ENCODE results near the gene FRMD1. TPM values are rescaled to one million over a fixed set of nuclear protein-coding genes. Genes with fewer than 3 reads are reported as not detected.

FRMD1 gene
- total and polyA plus RNA-seq, 2 of the 8 experiments (the other 6 are each of a cell fraction or from before 2014, with no cell fraction given) = 0.36 TPM; not detected in 1

GRCh38 chr6:168024951-168025510 is 54.0 kb downstream of the FRMD1 start:
- Histone ChIP-seq H3K4ac (replicated peaks; ENCODE audit: insufficient read length, low read depth, low read length) (no peak overlapping the region), H3K79me2 (ENCODE audit: control insufficient read depth in 1 of 2, insufficient read depth in 2 of 2, low read length in 2 of 2) (no peaks in the 10 kb centered on the region), H2BK15ac (ENCODE audit: low read length) (no peak overlapping the region), H3K9me3 (ENCODE audit: insufficient read depth in 2 of 2, low read depth in 1 of 2, low read length in 1 of 2) (no peaks in the 10 kb centered on the region), H4K91ac (replicated peaks; ENCODE audit: insufficient read length, low read length) (no peak overlapping the region), H3K56ac (replicated peaks; ENCODE audit: insufficient read length, low read depth, low read length) (no peak overlapping the region), H3K23ac (ENCODE audit: insufficient read length) (no peak overlapping the region), H2BK120ac (replicated peaks; ENCODE audit: low read depth, low read length) (no peak overlapping the region), H3K4me1 (replicated peaks in 1 of 4; ENCODE audit: control insufficient read depth in 3 of 4, insufficient read depth in 4 of 4, low read length in 3 of 4) (peaks cover 0 to 2% (median 0%) of the 10 kb centered on the region in 4 experiments; a peak in 1 of 7 replicates), H3K4me2 (ENCODE audit: insufficient read depth in 1 of 2, low read depth in 2 of 2, low read length in 2 of 2) (no peak overlapping the region), H3K27ac (ENCODE audit: low read depth, low read length) (no peak overlapping the region), H2AK5ac (ENCODE audit: low read depth, low read length) (no peak overlapping the region), H2BK12ac (ENCODE audit: low read depth, low read length) (no peak overlapping the region; the same call in 1 of the 2 replicates), H2AFZ (ENCODE audit: low read length) (no peak overlapping the region), H3K4me3 (ENCODE audit: extremely low read depth in 1 of 4, insufficient read depth in 2 of 4, low read depth in 3 of 4, low read length in 4 of 4) (no peak overlapping the region), H3K36me3 (ENCODE audit: control insufficient read depth in 2 of 4, insufficient read depth in 4 of 4, low read length in 3 of 4) (no peaks in the 10 kb centered on the region), H3K18ac (ENCODE audit: extremely low read depth, low read length) (no peak overlapping the region), H3K14ac (ENCODE audit: insufficient read length) (no peak overlapping the region), H2BK5ac (ENCODE audit: low read depth, low read length) (no peak overlapping the region), H2BK20ac (ENCODE audit: low read length) (no peak overlapping the region), H3K27me3 (replicated peaks in 1 of 4; ENCODE audit: control insufficient read depth in 3 of 4, extremely low read depth in 1 of 4, insufficient read depth in 3 of 4, low read length in 3 of 4) (no peaks in the 10 kb centered on the region), H3K79me1 (ENCODE audit: low read depth, low read length) (no peaks in the 10 kb centered on the region), H3K9ac (replicated peaks in 1 of 4; ENCODE audit: extremely low read depth in 1 of 4, low read depth in 3 of 4, low read length in 3 of 4) (no peak overlapping the region), H4K20me1 (replicated peaks in 1 of 2; ENCODE audit: control insufficient read depth in 1 of 2, insufficient read depth in 2 of 2, low read length in 2 of 2) (no peaks in the 10 kb centered on the region), H4K5ac (ENCODE audit: insufficient read length, low read depth, low read length) (no peak overlapping the region), H3K23me2 (ENCODE audit: low read depth, low read length) (no peaks in the 10 kb centered on the region), H4K8ac (ENCODE audit: extremely low read depth, insufficient read depth, low read length) (no peak overlapping the region)
- 83% methylated on average over 18 of the region's 18 CpGs; no CpG with 5 or more reads in 1 of the 2 experiments for WGBS, 2 experiments (ENCODE audit: extremely low coverage in 1 of 2, insufficient coverage in 1 of 2, insufficient read length in 1 of 2, insufficient replicate concordance in 2 of 2, low coverage in 1 of 2, low lambda C conversion rate in 2 of 2, missing lambda C conversion rate in 1 of 2)
- CTCF ChIA-PET (ENCODE audit: partially characterized antibody) = interaction anchor here (1.0 kb wide), 1 partner anchor 35 kb away, joined by 3 read pairs; no protein-coding TSS in a partner anchor
- POLR2A ChIA-PET (ENCODE audit: partially characterized antibody) = no interaction called here
- TF ChIP-seq ASH2L (IDR thresholded peaks at IDR 0.05; ENCODE audit: low read length) = no peak
- TF ChIP-seq HDAC2 (IDR thresholded peaks at IDR 0.05; ENCODE audit: borderline replicate concordance in 1 of 2, low read depth in 2 of 2, low read length in 2 of 2) = no peak
- TF ChIP-seq JUND (IDR thresholded peaks at IDR 0.05; ENCODE audit: low read length) = no peak
- TF ChIP-seq PHF8 (conservative IDR thresholded peaks at IDR 0.05; ENCODE audit: low read depth, low read length) = no peak
- TF ChIP-seq GTF2F1 (IDR thresholded peaks at IDR 0.05; ENCODE audit: borderline replicate concordance, low read depth, low read length) = no peak
- no peak for TF ChIP-seq ZNF274 (IDR thresholded peaks at IDR 0.05; ENCODE audit: borderline replicate concordance, extremely low read depth, low read length)
- no peak for TF ChIP-seq ATF3 (IDR thresholded peaks at IDR 0.05; ENCODE audit: insufficient read depth, low read depth, low read length)
- TF ChIP-seq, protein P1, sequence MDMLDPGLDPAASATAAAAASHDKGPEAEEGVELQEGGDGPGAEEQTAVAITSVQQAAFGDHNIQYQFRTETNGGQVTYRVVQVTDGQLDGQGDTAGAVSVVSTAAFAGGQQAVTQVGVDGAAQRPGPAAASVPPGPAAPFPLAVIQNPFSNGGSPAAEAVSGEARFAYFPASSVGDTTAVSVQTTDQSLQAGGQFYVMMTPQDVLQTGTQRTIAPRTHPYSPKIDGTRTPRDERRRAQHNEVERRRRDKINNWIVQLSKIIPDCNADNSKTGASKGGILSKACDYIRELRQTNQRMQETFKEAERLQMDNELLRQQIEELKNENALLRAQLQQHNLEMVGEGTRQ (IDR thresholded peaks at IDR 0.05; ENCODE audit: low read length) = no peak
- no peak for TF ChIP-seq SP2 (IDR thresholded peaks at IDR 0.05; ENCODE audit: low read length)
- no peak for TF ChIP-seq BACH1 (IDR thresholded peaks at IDR 0.05; ENCODE audit: low read length)
- TF ChIP-seq SRF (IDR thresholded peaks at IDR 0.05; ENCODE audit: low read depth, low read length) = no peak
- TF ChIP-seq POLR2A (IDR thresholded peaks at IDR 0.05; ENCODE audit: control extremely low read depth in 1 of 2, low read depth in 2 of 2, low read length in 2 of 2) = no peak
- no peak for TF ChIP-seq CHD1 (IDR thresholded peaks at IDR 0.05; ENCODE audit: low read depth, low read length)
- FAIRE-seq (no peak), DNase-seq (ENCODE audit: low read depth in 1 of 2, low spot score in 2 of 2) (peak in 1 of 2 experiments; percentile 37)
